BJ (cell line): ENCODE data around the gene AGAP1. TPM values are rescaled to one million over a fixed set of nuclear protein-coding genes. Genes with fewer than 3 reads are reported as not detected.

Experiments used
- CTCF ChIA-PET: fragments of 350-600 bp; formaldehyde crosslinking; extraction: SDS; loops from one replicate; lab custom pipeline; 2021; ENCODE audit warnings: antibody characterized with exemption, inconsistent platforms; lab: Yijun Ruan, JAX
- POLR2A ChIA-PET: fragments of 300-600 bp; sonication (Branson Sonifier 250); formaldehyde crosslinking; extraction: SDS; loops from one replicate; lab custom pipeline; 2021; ENCODE audit warnings: antibody characterized with exemption; lab: Charles Lee
- DNase-seq: peaks from one replicate; pipeline ENCODE4 v3.0.0-alpha.2; 2011; ENCODE audit warnings: low read depth
- H3K27me3 ChIP-seq: 2 replicates; pipeline ENCODE4 v1.6.0; 2011; ENCODE audit warnings: low read length; ENCODE audit not compliant: control insufficient read depth, insufficient read depth
- H3K36me3 ChIP-seq: 2 replicates; pipeline ENCODE4 v1.5.1; 2011; ENCODE audit warnings: low read length; ENCODE audit not compliant: control insufficient read depth, insufficient read depth
- H3K4me3 ChIP-seq: 2 replicates; pipeline ENCODE4 v1.5.1; 2011; ENCODE audit warnings: low read depth, mild to moderate bottlenecking, control low read depth, low read length
- CTCF ChIP-seq: IDR thresholded peaks from 2 replicates; pipeline ENCODE4 v1.5.1; 2011; ENCODE audit warnings: low read depth, mild to moderate bottlenecking, control low read depth, inconsistent platforms, low read length, moderate library complexity; ENCODE audit not compliant: insufficient read depth
- polyA plus RNA-seq: library from polyadenylated mRNA; depleted of rRNA; stranded (reverse); fragments of >200 nt; gene quantifications from 2 replicates; pipeline ENCODE4 v1.2.3, GENCODE V29; 2011

AGAP1 gene
- polyA plus RNA-seq, 1 experiment, result 14.9 TPM

GRCh38 chr2:236047886-236048540, 554.2 kb downstream of the AGAP1 start:
- H3K36me3 ChIP-seq, result peaks cover 2% of the 10 kb centered on the region; the same call in 1 of the 2 replicates
- POLR2A ChIA-PET, result no interaction called here
- CTCF ChIA-PET, result no interaction called here
- no peak for TF ChIP-seq CTCF
- H3K27me3 ChIP-seq, result no peaks in the 10 kb centered on the region
- no peak overlapping the region for H3K4me3 ChIP-seq
- DNase-seq, result no peak

- CTCF ChIA-PET, result no interaction called here
- POLR2A ChIA-PET, result no interaction called here
- no peaks in the 10 kb centered on the region for H3K27me3 ChIP-seq
Measured at GRCh38 chr2:236049981-236050380, 556.1 kb downstream of the AGAP1 start.

GRCh38 chr2:236051351-236051750, 557.5 kb downstream of the AGAP1 start:
- Histone ChIP-seq H3K4me3 (no peak overlapping the region), H3K27me3 (no peaks in the 10 kb centered on the region), H3K36me3 (peaks cover 2% of the 10 kb centered on the region; the same call in 1 of the 2 replicates)
- ChIA-PET POLR2A (no interaction called here), CTCF (no interaction called here)
- no peak for TF ChIP-seq CTCF
- no peak for DNase-seq

More at GRCh38 chr2:236049981-236050380, 556.1 kb downstream of the AGAP1 start:
- H3K4me3 ChIP-seq, result no peak overlapping the region
- DNase-seq, result no peak
- no peak for TF ChIP-seq CTCF
- H3K36me3 ChIP-seq, result peaks cover 2% of the 10 kb centered on the region; the same call in 1 of the 2 replicates

- ChIA-PET POLR2A (no interaction called here), CTCF (interaction anchor here (1.1 kb wide), 1 partner anchor 37 kb away, joined by 5 read pairs; no protein-coding TSS in a partner anchor)
- H3K4me3 ChIP-seq, result no peak overlapping the region
- peaks cover 2% of the 10 kb centered on the region; the same call in 1 of the 2 replicates for H3K36me3 ChIP-seq
- no peak for TF ChIP-seq CTCF
- H3K27me3 ChIP-seq, result no peaks in the 10 kb centered on the region
- DNase-seq, result no peak
Measured at GRCh38 chr2:236051806-236052205, 558.0 kb downstream of the AGAP1 start.

- TF ChIP-seq CTCF, result no peak
- Histone ChIP-seq H3K27me3 (no peaks in the 10 kb centered on the region), H3K36me3 (peaks cover 2% of the 10 kb centered on the region; the same call in 1 of the 2 replicates), H3K4me3 (no peak overlapping the region)
- CTCF ChIA-PET, result interaction anchor here (1.1 kb wide), 1 partner anchor 36 kb away, joined by 5 read pairs; no protein-coding TSS in a partner anchor
- POLR2A ChIA-PET, result no interaction called here
- no peak for DNase-seq
Measured at GRCh38 chr2:236052206-236052605, 558.4 kb downstream of the AGAP1 start.
